Gastrocnemius medialis (tissue), 4 donors: Measurements from ENCODE around the gene VLDLR. TPM values are rescaled to one million over a fixed set of nuclear protein-coding genes. Genes with fewer than 3 reads are reported as not detected.

Experiments used
- ATAC-seq, 2 donors: fragments of 150-250 bp; one replicate each; pipeline ENCODE4 v1.9.1; 2016
- DNase-seq, 2 donors: peaks; one replicate each; pipeline ENCODE4 v3.0.0-alpha.2; 2019
- H3K27ac ChIP-seq, 4 donors: fragments of 200-600 bp; sonication (generic); 1 replicate in 1 of 4; 2 replicates in 3 of 4; pipeline ENCODE4 v1.5.1; 2016 to 2018; ENCODE audit warnings: mild to moderate bottlenecking in 2 of 4, moderate library complexity in 1 of 4
- H3K27me3 ChIP-seq, 3 donors: fragments of 200-600 bp; sonication (generic) in 2 of 3; 1 replicate in 1 of 3; 2 replicates in 2 of 3; pipeline versions ENCODE4 v1.5.1 to v1.6.0; 2016 to 2019; ENCODE audit warnings: mild to moderate bottlenecking in 1 of 3, moderate library complexity in 1 of 3
- H3K36me3 ChIP-seq, 2 donors: fragments of 200-600 bp; sonication (generic) in 1 of 2; one replicate each; pipeline ENCODE4 v1.5.1; 2017 to 2018
- H3K4me1 ChIP-seq, 2 donors: fragments of 200-600 bp; sonication (generic) in 1 of 2; one replicate each; pipeline ENCODE4 v1.5.1; 2016 to 2017; ENCODE audit warnings: mild to moderate bottlenecking in 2 of 2
- H3K4me3 ChIP-seq, 4 donors: fragments of 200-600 bp; sonication (generic) in 3 of 4; 1 replicate in 1 of 4; 2 replicates in 3 of 4; pipeline ENCODE4 v1.5.1; 2016 to 2019; ENCODE audit warnings: mild to moderate bottlenecking in 2 of 4
- H3K9me3 ChIP-seq, 3 donors: fragments of 200-600 bp; sonication (generic) in 2 of 3; 1 replicate in 1 of 3; 2 replicates in 2 of 3; pipeline ENCODE4 v1.5.1; 2016 to 2019
- CTCF ChIP-seq, 5 experiments: fragments of 450-650 bp in 3 of 5; fragments of 200-600 bp in 2 of 5; sonication (generic) in 2 of 5; IDR thresholded peaks in 4 of 5; conservative IDR thresholded peaks in 1 of 5; 1 replicate in 4 of 5; 2 replicates in 1 of 5; pipeline ENCODE4 v1.5.1; 2016 to 2019; ENCODE audit warnings: antibody characterized with exemption in 5 of 5, mild to moderate bottlenecking in 3 of 5, moderate library complexity in 3 of 5
- POLR2A ChIP-seq, 2 donors: fragments of 450-650 bp; IDR thresholded peaks; one replicate each; pipeline ENCODE4 v1.6.1; 2017; ENCODE audit warnings: antibody characterized with exemption in 2 of 2, mild to moderate bottlenecking in 2 of 2, moderate library complexity in 2 of 2
- in situ Hi-C, 4 donors: fragments of 200-750 bp; cut with MboI; loops; one replicate each; pipeline versions ENCODE4 v1.15.0 to v1.8.0; 2017; ENCODE audit warnings: low sequenced_read_pairs in 4 of 4
- intact Hi-C: fragments of 100-400 bp; cut with DNase I; formaldehyde crosslinking; loops from one replicate; pipeline ENCODE4 v1.15.1; 2023; ENCODE audit warnings: low total_unique reads
- total RNA-seq, 4 donors: library from RNA; depleted of rRNA; stranded (reverse); fragments of >200 nt; gene quantifications; one replicate each; pipeline versions ENCODE4 v1.1.0 to v1.2.3, GENCODE V29; 2016

Gene VLDLR
- total RNA-seq, 4 donors from 2014 or later: 13.6 to 19.6 (median 16.9) TPM

- in situ Hi-C loops: loop anchor here in 1 of 4 donors (10.0 kb wide), 1 partner anchor 102 kb away; no protein-coding TSS in a partner anchor
- H3K27me3 ChIP-seq: no peaks in the 10 kb centered on the region
- intact Hi-C loops: loop anchor here (10.0 kb wide), 2 partner anchors 468 to 608 kb away; partner anchors contain the start of gene SMARCA2
- H3K9me3 ChIP-seq: no peaks in the 10 kb centered on the region
- TF ChIP-seq POLR2A (IDR thresholded peaks at IDR 0.05) (no peak), CTCF (IDR thresholded peaks at IDR 0.05 in 4 of 5, conservative IDR thresholded peaks at IDR 0.05 in 1 of 5) (peak in 1 of 5 experiments; percentile 3)
- peaks cover 16 to 29% of the 10 kb centered on the region in 2 donors for H3K4me1 ChIP-seq
- H3K36me3 ChIP-seq: no peaks in the 10 kb centered on the region
- DNase-seq (peak; percentile 20 to 22), ATAC-seq (peak; percentile 28 to 29)
- H3K27ac ChIP-seq: peak overlapping the region; percentile 95 to 98 (median 97)
- peak overlapping the region; percentile 72 to 94 (median 90) for H3K4me3 ChIP-seq
These were observed 1.1 kb downstream of the VLDLR start for GRCh38 chr9:2622461-2623287.

GRCh38 chr9:2623288-2624050 is 1.9 kb downstream of the VLDLR start:
- in situ Hi-C loops: loop anchor here in 1 of 4 donors (10.0 kb wide), 1 partner anchor 101 kb away; no protein-coding TSS in a partner anchor
- peak overlapping the region; percentile 95 to 98 (median 97) for H3K27ac ChIP-seq
- intact Hi-C loops: loop anchor here (2.0 to 10.0 kb wide), 3 partner anchors 39 to 609 kb away; partner anchors contain the start of gene SMARCA2
- H3K4me1 ChIP-seq: peaks cover 22 to 32% of the 10 kb centered on the region in 2 donors
- ATAC-seq (peak; percentile 69 to 71), DNase-seq (peak; percentile 83 to 93)
- no peaks in the 10 kb centered on the region for H3K9me3 ChIP-seq
- TF ChIP-seq POLR2A (IDR thresholded peaks at IDR 0.05) (peak; percentile 79 to 87), CTCF (IDR thresholded peaks at IDR 0.05 in 4 of 5, conservative IDR thresholded peaks at IDR 0.05 in 1 of 5) (no peak)
- peak overlapping the region; percentile 72 to 94 (median 90) for H3K4me3 ChIP-seq
- no peaks in the 10 kb centered on the region for H3K36me3 ChIP-seq
- H3K27me3 ChIP-seq: no peaks in the 10 kb centered on the region

- DNase-seq (peak in 1 of 2 donors; percentile 21), ATAC-seq (no peak)
- no peaks in the 10 kb centered on the region for H3K36me3 ChIP-seq
- in situ Hi-C loops (loop anchor here in 1 of 4 donors (10.0 kb wide), 1 partner anchor 101 kb away; no protein-coding TSS in a partner anchor), intact Hi-C loops (loop anchor here (2.0 to 10.0 kb wide), 3 partner anchors 39 to 609 kb away; partner anchors contain the start of gene SMARCA2)
- peaks cover 29 to 32% of the 10 kb centered on the region in 2 donors for H3K4me1 ChIP-seq
- H3K4me3 ChIP-seq: peak overlapping the region in 3 of 4 donors; percentile 72 to 94 (median 92)
- no peaks in the 10 kb centered on the region for H3K9me3 ChIP-seq
- no peaks in the 10 kb centered on the region for H3K27me3 ChIP-seq
- TF ChIP-seq CTCF (IDR thresholded peaks at IDR 0.05 in 4 of 5, conservative IDR thresholded peaks at IDR 0.05 in 1 of 5): no peak
- peak overlapping the region; percentile 95 to 98 (median 97) for H3K27ac ChIP-seq
These were observed 2.6 kb downstream of the VLDLR start for GRCh38 chr9:2624051-2624682.

GRCh38 chr9:2625427-2625826 is 3.8 kb downstream of the VLDLR start:
- no peak for DNase-seq

More at GRCh38 chr9:2625427-2625826, 3.8 kb downstream of the VLDLR start:
- Histone ChIP-seq H3K27me3 (no peaks in the 10 kb centered on the region), H3K9me3 (no peaks in the 10 kb centered on the region), H3K4me1 (peaks cover 39 to 42% of the 10 kb centered on the region in 2 donors), H3K4me3 (no peak overlapping the region), H3K36me3 (no peaks in the 10 kb centered on the region), H3K27ac (peak overlapping the region; percentile 95 to 98 (median 97))
- ATAC-seq: no peak
- intact Hi-C loops (loop anchor here (2.0 to 10.0 kb wide), 3 partner anchors 37 to 611 kb away; partner anchors contain the start of gene SMARCA2), in situ Hi-C loops (loop anchor here in 1 of 4 donors (10.0 kb wide), 1 partner anchor 99 kb away; no protein-coding TSS in a partner anchor)
- TF ChIP-seq POLR2A (IDR thresholded peaks at IDR 0.05) (no peak), CTCF (IDR thresholded peaks at IDR 0.05 in 4 of 5, conservative IDR thresholded peaks at IDR 0.05 in 1 of 5) (no peak)
